Activated B cell treated with CpG ODN at 0.5 μM for 24 hours (primary cell): Measurements from ENCODE around the gene ENPP7. TPM values are rescaled to one million over a fixed set of nuclear protein-coding genes. Genes with fewer than 3 reads are reported as not detected.

Experiments used
- ATAC-seq: fragments of 200-7000 bp; cut with Tn5 transposase; one replicate; pipeline ENCODE4 v1.10.0; 2021; ENCODE audit warnings: low read depth, mild to moderate bottlenecking, moderate library complexity
- CTCF ChIA-PET: fragments of 350-600 bp; sonication (Branson Sonifier 250); formaldehyde crosslinking; loops from one replicate; lab custom pipeline; 2021; ENCODE audit warnings: antibody characterized with exemption; lab: Charles Lee
- POLR2A ChIA-PET: fragments of 350-600 bp; sonication (Branson Sonifier 250); formaldehyde crosslinking; loops from one replicate; lab custom pipeline; 2021; ENCODE audit warnings: antibody characterized with exemption; lab: Charles Lee
- DNase-seq: peaks from one replicate; pipeline ENCODE4 v3.0.0; 2022
- H3K27ac Mint-ChIP-seq: one replicate; pipeline ENCODE4 v1.8.0; 2020; ENCODE audit warnings: mixed read lengths
- H3K27me3 Mint-ChIP-seq: one replicate; pipeline ENCODE4 v1.8.0; 2021; ENCODE audit warnings: mixed read lengths
- H3K36me3 Mint-ChIP-seq: one replicate; pipeline ENCODE4 v1.8.0; 2021; ENCODE audit warnings: low read depth, mixed read lengths
- H3K4me1 Mint-ChIP-seq: one replicate; pipeline ENCODE4 v1.8.0; 2021; ENCODE audit warnings: mixed read lengths
- H3K4me3 Mint-ChIP-seq: one replicate; pipeline ENCODE4 v1.8.0; 2020; ENCODE audit warnings: mild to moderate bottlenecking, mixed read lengths
- H3K9me3 Mint-ChIP-seq: one replicate; pipeline ENCODE4 v1.8.0; 2020; ENCODE audit warnings: mixed read lengths
- intact Hi-C: fragments of 100-400 bp; cut with micrococcal nuclease; formaldehyde crosslinking; loops from one replicate; pipeline ENCODE4 v1.15.1; 2024
- total RNA-seq: library from RNA; stranded (reverse); gene quantifications from 2 replicates; pipeline ENCODE4 v1.2.3, GENCODE V29; 2022
- TF ChIP-seq, protein P1 (sequence below): fragments of 200-600 bp; IDR thresholded peaks from one replicate; pipeline ENCODE4 v1.8.0; 2022; ENCODE audit warnings: antibody characterized with exemption, mild to moderate bottlenecking

The ENPP7 gene
- total RNA-seq, 1 donor from 2014 or later = 1.5 TPM

DNA sequence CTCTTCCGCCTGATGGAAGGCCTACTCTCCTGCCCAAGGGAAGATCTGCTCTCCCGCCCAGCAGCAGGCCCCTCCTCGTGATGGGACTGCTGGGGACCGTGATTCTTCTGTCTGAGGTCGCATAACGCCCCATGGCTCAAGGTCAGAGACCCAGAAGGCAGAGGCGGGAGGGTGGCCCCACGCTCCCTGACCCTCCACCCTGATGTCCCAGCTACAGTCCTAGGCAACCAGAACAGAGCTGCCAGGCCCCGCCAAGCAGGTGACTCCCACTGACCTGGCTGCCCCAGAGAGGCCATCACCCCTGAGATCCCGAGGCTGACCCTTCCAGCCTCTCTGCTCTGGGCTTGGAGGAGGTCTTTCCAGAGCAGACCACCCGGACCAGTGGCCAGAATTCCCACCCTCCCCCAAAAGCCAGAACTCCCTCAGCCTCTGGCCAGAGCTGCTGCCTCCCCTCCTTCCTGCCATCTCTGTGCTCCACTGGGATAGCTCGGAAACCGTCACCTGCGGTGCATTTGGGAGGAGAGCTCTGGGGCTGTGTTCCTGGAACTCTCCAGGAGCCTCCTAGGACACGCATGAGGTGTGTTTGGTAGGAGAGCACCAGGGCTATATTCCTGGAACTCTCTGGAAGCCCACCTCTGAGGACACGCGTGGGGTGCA lies 7.3 kb downstream of the ENPP7 start:
- Mint-ChIP-seq H3K27me3 (peaks cover 17% of the 10 kb centered on the region), H3K27ac (no peak overlapping the region), H3K9me3 (no peaks in the 10 kb centered on the region), H3K4me1 (peaks cover 12% of the 10 kb centered on the region), H3K36me3 (no peaks in the 10 kb centered on the region), H3K4me3 (no peak overlapping the region)
- CTCF ChIA-PET = no interaction called here
- no peak for DNase-seq
- POLR2A ChIA-PET = no interaction called here
- TF ChIP-seq, protein P1, sequence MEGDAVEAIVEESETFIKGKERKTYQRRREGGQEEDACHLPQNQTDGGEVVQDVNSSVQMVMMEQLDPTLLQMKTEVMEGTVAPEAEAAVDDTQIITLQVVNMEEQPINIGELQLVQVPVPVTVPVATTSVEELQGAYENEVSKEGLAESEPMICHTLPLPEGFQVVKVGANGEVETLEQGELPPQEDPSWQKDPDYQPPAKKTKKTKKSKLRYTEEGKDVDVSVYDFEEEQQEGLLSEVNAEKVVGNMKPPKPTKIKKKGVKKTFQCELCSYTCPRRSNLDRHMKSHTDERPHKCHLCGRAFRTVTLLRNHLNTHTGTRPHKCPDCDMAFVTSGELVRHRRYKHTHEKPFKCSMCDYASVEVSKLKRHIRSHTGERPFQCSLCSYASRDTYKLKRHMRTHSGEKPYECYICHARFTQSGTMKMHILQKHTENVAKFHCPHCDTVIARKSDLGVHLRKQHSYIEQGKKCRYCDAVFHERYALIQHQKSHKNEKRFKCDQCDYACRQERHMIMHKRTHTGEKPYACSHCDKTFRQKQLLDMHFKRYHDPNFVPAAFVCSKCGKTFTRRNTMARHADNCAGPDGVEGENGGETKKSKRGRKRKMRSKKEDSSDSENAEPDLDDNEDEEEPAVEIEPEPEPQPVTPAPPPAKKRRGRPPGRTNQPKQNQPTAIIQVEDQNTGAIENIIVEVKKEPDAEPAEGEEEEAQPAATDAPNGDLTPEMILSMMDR = no peak
- no peak for ATAC-seq
- intact Hi-C loops = no loop called here

DNA sequence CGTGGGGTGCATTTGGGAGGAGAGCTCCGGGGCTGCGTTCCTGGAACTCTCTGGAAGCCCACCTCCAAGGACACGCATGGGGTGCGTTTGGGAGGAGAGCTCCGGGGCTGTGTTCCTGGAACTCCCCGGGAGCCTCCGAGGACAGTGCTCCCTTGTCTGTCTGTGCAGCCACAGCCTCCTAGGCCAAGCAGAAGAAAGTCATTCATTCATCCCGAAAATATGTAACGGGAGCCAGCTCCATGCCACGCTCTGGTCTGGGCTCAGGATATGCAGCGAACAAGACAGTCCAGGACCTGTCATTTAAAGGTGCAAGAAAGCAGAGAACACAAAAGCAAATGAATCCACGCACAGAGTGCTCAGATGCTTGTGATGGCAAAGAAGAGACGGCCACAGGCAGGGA lies 7.9 kb downstream of the ENPP7 start:
- no peaks in the 10 kb centered on the region for H3K9me3 Mint-ChIP-seq
- TF ChIP-seq, protein P1 = no peak
- DNase-seq (no peak), ATAC-seq (no peak)
- no peaks in the 10 kb centered on the region for H3K36me3 Mint-ChIP-seq
- ChIA-PET CTCF (no interaction called here), POLR2A (no interaction called here)
- peaks cover 7% of the 10 kb centered on the region for H3K4me1 Mint-ChIP-seq
- peaks cover 19% of the 10 kb centered on the region for H3K27me3 Mint-ChIP-seq
- no peak overlapping the region for H3K4me3 Mint-ChIP-seq
- intact Hi-C loops = no loop called here
- H3K27ac Mint-ChIP-seq = no peak overlapping the region

DNA sequence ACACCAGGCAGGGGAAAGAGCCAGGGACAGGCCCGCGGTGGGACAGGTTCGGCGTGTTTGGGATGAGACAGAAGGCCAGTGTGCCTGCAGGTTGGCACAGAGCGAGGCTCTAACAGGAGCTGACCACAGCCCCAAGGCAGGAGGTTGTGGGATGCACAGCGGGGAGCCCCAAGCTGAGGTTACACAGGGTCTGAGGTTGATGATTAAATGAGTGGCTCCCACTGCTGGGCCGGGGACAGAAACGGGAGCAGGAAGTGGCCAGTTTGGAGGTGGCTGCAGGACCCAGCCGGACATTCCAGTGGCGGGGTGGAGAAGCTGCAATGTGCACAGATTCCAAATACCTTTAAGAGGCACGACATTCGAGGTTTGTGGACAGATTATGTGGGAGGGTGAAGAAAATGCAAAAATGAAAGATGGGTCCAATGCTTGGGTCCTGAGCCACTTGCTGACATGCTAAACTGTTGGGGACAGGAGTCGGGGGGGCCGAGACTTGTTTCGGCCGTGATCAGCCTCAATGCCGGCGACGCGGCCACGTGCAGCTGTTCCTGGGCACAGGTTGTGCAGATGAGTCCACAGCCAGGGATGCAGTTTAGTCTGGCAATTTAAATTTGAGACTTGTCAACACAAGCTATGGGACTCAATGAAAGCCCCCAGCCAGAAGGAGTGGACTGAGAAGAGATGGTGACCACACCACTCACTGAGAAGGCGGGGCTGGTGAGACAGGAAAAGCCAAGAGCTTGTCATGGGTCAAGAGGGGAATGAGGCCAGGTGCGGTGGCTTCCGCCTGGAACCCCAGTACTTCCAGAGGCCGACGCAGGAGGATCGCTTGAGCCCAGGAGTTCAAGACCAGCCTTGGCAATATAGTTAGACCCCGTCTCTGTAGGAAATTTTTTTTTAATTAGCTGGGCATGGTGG lies 8.7 kb downstream of the ENPP7 start:
- Mint-ChIP-seq H3K27ac (no peak overlapping the region), H3K36me3 (no peaks in the 10 kb centered on the region), H3K9me3 (no peaks in the 10 kb centered on the region), H3K4me3 (no peak overlapping the region), H3K27me3 (peaks cover 19% of the 10 kb centered on the region), H3K4me1 (peaks cover 5% of the 10 kb centered on the region)
- POLR2A ChIA-PET = no interaction called here
- intact Hi-C loops = loop anchor here (5.0 kb wide), 1 partner anchor 193 kb away; no protein-coding TSS in a partner anchor
- ATAC-seq (no peak), DNase-seq (no peak)
- CTCF ChIA-PET = interaction anchor here (1.4 kb wide), 1 partner anchor 253 kb away, joined by 3 read pairs; no protein-coding TSS in a partner anchor
- TF ChIP-seq, protein P1 = no peak

DNA sequence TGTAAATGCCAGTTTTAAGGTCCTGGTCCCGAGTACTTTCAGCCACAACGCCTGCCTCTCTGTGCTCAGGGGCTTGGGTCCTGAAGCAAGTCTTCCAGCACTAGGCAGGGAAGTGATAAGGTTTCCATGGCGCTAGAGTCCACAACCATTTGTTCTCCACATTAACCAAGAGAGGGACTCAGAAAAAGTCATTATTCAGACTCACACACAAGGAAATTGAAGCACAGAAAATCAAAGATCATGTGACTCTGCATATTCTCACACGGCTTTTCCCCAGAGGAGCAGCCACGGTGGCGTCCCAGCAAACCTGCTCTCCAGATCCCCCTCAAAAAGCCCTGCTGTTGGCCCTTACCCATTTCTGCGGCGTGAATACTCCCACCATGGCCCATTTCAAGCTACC lies 9.7 kb downstream of the ENPP7 start:
- intact Hi-C loops = loop anchor here (5.0 kb wide), 1 partner anchor 192 kb away; no protein-coding TSS in a partner anchor
- peaks cover 22% of the 10 kb centered on the region for H3K27me3 Mint-ChIP-seq
- CTCF ChIA-PET = interaction anchor here (1.4 to 2.2 kb wide), 3 partner anchors 230 to 268 kb away, joined by 3 to 9 read pairs (median 5); no protein-coding TSS in a partner anchor
- peaks cover 10% of the 10 kb centered on the region for H3K4me1 Mint-ChIP-seq
- no peak overlapping the region for H3K4me3 Mint-ChIP-seq
- TF ChIP-seq, protein P1 = no peak
- no peak overlapping the region for H3K27ac Mint-ChIP-seq
- no peaks in the 10 kb centered on the region for H3K36me3 Mint-ChIP-seq
- DNase-seq (no peak), ATAC-seq (no peak)
- POLR2A ChIA-PET = no interaction called here
- no peaks in the 10 kb centered on the region for H3K9me3 Mint-ChIP-seq

DNA sequence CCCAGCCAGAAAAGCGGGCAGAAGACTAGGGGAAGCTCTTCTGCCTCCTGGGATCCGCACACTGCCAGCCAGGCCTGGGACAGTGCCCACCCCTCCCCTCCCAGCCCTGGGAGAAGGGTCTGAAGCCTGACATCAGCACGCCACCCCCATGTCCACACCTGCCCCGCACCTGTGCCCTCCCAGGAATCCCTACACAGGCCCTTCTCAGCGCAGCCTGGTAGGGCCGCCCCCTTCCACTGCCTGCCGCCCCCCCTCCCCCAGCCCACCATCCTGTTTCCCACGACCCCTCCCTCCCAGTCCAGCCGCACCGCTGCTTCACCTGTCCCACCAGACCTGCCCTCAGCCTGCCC lies 10.6 kb downstream of the ENPP7 start:
- H3K4me3 Mint-ChIP-seq = no peak overlapping the region

More for the DNA sequence above, 10.6 kb downstream of the ENPP7 start:
- POLR2A ChIA-PET = interaction anchor here (0.8 to 0.9 kb wide), 3 partner anchors 10 to 363 kb away, joined by 3 read pairs; no protein-coding TSS in a partner anchor
- ATAC-seq (no peak), DNase-seq (no peak)
- Mint-ChIP-seq H3K4me1 (peaks cover 15% of the 10 kb centered on the region), H3K27ac (no peak overlapping the region), H3K36me3 (no peaks in the 10 kb centered on the region), H3K9me3 (no peaks in the 10 kb centered on the region), H3K27me3 (peaks cover 26% of the 10 kb centered on the region)
- TF ChIP-seq, protein P1 = no peak
- intact Hi-C loops = loop anchor here (5.0 kb wide), 1 partner anchor 191 kb away; no protein-coding TSS in a partner anchor
- CTCF ChIA-PET = interaction anchor here (1.0 to 2.9 kb wide), 10 partner anchors 8 to 267 kb away, joined by 3 to 11 read pairs (median 5); partner anchors contain the start of gene CBX8
